ENCODE results near the gene FAT2. TPM values are rescaled to one million over a fixed set of nuclear protein-coding genes. Genes with fewer than 3 reads are reported as not detected.

The FAT2 gene, protein sequence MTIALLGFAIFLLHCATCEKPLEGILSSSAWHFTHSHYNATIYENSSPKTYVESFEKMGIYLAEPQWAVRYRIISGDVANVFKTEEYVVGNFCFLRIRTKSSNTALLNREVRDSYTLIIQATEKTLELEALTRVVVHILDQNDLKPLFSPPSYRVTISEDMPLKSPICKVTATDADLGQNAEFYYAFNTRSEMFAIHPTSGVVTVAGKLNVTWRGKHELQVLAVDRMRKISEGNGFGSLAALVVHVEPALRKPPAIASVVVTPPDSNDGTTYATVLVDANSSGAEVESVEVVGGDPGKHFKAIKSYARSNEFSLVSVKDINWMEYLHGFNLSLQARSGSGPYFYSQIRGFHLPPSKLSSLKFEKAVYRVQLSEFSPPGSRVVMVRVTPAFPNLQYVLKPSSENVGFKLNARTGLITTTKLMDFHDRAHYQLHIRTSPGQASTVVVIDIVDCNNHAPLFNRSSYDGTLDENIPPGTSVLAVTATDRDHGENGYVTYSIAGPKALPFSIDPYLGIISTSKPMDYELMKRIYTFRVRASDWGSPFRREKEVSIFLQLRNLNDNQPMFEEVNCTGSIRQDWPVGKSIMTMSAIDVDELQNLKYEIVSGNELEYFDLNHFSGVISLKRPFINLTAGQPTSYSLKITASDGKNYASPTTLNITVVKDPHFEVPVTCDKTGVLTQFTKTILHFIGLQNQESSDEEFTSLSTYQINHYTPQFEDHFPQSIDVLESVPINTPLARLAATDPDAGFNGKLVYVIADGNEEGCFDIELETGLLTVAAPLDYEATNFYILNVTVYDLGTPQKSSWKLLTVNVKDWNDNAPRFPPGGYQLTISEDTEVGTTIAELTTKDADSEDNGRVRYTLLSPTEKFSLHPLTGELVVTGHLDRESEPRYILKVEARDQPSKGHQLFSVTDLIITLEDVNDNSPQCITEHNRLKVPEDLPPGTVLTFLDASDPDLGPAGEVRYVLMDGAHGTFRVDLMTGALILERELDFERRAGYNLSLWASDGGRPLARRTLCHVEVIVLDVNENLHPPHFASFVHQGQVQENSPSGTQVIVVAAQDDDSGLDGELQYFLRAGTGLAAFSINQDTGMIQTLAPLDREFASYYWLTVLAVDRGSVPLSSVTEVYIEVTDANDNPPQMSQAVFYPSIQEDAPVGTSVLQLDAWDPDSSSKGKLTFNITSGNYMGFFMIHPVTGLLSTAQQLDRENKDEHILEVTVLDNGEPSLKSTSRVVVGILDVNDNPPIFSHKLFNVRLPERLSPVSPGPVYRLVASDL (N-terminal part only)
- total RNA-seq = not detected in 2 replicates

GRCh38 chr5:151591144-151591819, at the start of gene FAT2:
Gene FAT2, minus strand, starts transcription at chr5:151591331. Its CDS starts 22,400 bp downstream, at chr5:151568931.

Other genes with a start within 250 kb of the FAT2 start
- gene SLC36A2, start 243.8 kb downstream of the FAT2 start, total RNA-seq = not detected in 2 replicates
- gene SLC36A1, start 143.7 kb downstream of the FAT2 start, total RNA-seq = 9.0 and 10.1 TPM in 2 replicates
- 1,105 and 1,145 TPM in 2 replicates for gene SPARC, start 95.6 kb upstream of the FAT2 start, total RNA-seq
- gene ATOX1, start 167.3 kb upstream of the FAT2 start, total RNA-seq = 169 and 216 TPM in 2 replicates
- gene G3BP1, start 180.6 kb upstream of the FAT2 start, total RNA-seq = 197 and 206 TPM in 2 replicates